MV-4-11 (cell line): ENCODE data around the gene CWC27.

Source experiments
- DNase-seq: peaks from one replicate; lab custom pipeline; 2025; lab: John Stamatoyannopoulos, UW

The CWC27 gene

DNA sequence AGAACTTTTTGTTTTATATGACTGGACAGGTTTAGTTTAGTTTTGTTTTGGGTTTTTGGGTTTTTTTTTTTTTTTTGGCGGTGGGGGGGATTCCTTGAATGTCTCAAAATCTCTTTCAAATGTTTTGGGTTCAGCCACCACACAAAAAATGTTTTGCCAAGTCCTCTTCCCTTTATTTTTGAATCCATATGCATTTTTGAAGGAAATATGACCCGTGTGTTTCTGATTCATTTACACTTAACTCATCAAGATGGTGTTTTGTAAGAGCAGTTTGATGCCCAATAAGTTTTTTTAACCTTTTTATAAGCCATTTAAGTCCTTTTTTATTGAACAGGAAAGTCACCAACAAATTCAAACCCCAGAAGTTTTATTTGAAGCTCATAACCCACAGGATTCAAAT, 209.8 kb downstream of the CWC27 start:
- DNase-seq = no peak

DNA sequence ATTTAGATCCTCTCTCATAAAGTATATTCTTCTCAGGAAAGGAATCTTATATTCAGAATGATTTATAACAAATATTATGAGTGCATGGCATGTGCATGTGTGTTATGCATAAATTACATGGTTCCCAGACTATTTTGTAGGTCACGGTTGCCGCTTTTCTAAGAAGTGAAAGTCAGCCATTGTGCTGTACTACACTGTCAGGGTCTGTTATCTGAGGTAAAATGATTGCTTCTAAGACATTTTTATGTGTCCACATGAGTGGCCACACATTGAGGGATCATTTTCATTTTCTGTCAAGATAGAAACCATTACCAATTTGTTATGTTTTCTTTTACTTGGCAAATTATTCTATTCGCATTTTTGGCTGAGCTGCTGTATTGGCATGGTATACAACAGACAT, 210.8 kb downstream of the CWC27 start:
- DNase-seq = no peak

DNA sequence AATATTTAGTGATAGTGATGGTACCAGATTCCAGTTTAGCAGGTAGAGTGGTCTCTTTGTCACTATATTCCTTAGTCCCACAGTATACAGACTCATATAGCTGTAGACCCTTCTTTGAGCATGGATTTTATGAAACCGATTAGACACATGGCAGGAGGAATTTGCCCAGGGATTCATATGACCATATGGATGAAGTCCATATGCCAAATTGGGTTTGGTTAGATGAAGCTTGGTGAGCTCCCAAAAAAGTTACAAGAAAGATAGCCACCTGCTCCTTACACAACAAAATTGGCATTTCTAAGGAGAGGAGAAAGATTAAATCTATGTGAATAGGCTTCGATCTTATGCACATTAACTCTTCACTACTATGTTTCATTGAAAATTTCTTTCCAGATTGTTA, 211.4 kb downstream of the CWC27 start:
- DNase-seq = no peak

DNA sequence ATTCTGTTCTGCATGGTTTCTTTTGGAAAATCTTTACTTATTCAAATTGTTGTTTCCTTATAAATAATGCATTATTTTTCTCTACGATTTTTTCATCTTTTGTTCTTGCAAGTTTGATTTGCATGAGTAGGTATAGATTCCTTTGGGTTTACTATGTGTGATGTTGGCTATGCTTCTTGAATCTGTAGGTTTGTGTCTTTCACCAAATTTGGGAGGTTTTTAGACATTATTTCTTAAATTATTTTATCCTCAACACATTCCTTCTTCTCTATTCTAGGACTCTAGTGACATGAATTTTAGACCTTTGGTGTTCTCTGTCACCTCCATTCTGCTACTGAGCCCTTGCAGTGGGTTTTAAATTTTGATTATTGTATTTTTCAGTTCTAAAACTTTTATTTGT, 219.0 kb downstream of the CWC27 start:
- no peak for DNase-seq

DNA sequence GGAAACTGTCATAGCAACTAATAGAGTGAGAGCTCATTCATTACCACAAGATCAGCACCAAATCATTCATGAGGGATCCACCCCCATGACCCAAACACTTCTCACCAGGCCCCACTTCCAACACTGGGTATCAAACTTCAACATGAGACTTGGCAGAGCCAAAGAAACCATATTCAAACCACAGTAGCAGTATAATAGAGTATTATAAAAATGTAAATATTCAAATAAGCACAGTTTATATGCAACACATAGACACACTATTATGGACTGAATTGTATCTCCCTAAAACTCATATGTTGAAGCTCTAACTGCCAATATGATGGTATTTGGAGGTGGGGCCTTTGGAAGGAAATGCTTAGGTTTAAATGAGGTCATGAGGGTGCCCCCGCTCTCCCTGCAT, 240.5 kb downstream of the CWC27 start:
- no peak for DNase-seq

DNA sequence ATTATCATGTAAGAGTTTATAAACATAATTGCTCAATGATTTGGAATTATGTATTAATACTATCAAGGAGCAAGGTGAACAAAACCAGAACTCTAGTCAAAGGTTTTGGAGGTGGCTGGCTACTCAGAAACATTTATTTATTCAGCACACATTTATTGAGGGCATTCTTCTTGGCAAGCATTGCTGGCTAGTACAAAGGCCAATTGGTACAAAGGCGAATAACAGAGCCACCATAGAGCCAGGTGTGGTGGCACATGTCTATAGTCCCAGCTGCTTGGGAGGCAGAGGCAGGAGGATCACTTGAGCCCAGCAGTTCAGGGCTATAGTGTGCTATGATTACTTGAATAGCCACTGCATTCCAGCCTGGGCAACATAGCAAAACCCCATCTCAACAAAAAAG, 242.1 kb downstream of the CWC27 start:
- no peak for DNase-seq

DNA sequence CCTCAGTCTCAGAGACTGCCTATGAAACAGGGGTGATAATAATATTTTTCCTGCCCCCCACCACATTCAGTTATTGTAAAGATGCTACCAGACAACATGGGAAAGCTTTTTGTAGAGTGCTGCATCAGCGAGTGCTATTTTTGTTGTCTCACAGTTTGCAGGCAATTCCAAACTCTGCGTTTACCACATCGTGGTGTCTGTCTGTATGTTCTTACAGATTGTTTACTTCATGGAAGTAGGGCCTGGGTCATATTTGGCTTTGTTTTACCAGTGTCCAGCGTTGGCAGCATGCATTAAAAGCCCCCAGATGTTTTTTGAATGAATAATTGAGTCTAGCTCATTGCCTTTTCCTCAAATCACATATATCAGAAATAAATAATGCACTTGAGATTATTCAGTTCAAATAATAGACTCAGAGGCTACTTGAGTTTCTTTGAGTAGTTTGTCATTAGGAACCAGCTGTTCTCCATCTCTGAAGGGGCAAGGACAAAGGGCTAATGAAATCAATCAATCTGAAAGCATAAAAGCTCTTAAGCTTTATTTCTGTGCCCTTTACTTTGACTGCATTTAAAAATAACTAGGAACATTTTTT, 243.7 kb downstream of the CWC27 start:
- DNase-seq = no peak

DNA sequence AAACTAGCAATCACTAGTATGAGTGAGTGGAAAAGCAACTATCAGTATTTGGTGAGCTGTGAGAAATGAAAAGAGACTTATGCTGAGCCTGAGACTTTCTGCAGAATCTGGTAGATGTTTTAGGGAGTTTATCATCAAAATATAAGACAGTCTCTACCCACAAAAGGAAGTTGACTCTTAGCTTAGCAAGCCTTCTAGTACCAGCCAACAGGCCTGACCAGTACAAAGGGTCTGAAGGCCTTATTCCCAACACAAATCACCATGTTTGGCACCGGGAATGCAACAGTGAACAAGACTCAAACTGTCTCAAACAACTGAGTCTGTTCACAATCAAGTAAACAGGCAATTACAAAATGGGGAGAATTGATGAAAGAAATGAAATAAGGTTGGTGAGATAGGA, 244.4 kb downstream of the CWC27 start:
- DNase-seq = no peak

DNA sequence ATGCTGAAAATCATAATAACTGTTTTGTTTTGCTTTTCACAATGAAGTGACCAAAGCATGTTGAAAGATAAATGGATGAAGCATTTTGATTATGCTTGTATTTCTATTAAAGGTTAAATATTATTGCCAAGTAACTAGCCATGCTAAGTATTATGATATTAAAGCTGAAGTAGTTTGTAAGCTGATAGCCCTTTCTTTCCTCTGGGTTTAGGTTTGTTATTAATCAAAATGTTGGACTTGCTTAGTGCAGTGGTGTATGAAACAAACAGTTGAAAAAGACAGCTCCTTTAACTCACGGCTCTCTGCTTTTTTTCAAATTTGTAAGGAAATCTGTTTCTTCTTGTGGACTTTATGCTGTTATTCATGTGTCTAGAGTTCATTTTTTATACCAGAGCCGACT, 246.0 kb downstream of the CWC27 start:
- no peak for DNase-seq

DNA sequence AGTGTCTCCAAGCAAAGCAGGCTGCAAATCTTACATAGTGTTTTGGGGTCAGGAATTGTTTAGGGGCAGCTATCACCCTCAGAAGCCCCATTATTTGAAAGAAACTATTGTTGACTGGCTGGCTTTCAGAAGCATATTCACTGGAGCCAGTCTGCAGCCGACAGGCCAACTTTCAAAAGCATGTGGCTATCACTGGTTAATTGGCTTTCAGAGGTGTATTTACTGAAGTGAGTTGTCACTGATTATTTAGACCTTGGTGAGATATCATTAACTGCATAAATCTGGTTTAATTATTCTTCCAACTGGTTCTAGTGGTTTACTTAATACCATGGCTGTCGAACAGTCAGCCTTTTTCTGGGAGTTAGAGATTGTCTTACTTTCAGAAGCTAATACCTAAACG, 247.0 kb downstream of the CWC27 start:
- DNase-seq = no peak

DNA sequence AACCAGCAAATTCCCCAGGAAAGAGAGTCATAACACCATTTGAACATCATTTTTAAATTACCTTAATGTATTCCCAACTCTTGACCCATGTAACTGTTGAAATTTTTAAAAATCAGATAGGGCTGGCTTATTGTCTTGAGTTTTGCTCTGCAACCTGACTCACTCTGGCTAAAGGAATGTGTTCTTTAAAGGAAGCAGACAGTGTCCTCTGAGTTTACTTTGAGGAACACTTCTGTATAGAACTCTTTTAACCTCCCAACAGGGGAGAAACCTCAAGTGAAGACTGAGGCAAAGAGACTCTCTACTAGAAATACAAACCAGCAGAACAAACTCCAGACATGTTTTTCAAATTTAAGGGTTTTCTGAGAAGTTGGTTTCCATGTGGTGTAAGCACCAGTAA, 248.9 kb downstream of the CWC27 start:
- DNase-seq = no peak

DNA sequence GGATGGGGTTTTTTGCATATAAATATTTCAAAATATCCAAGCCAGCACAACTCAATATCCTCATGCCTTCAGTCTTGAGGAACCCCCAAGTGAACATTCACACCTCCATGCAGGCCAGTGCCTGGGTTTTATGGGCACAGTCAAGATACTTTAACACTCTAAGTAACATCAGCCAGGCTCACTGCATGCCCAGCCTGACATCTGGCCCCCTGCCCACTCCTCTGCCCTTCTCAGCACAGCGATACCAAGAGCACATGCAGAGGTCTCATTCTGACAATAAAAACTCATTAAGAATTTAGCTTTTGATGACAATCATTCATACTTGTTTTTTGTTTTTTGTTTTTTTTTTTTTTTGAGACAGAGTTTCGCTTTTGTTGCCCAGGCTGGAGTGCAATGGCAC, 250.0 kb downstream of the CWC27 start:
- no peak for DNase-seq

DNA sequence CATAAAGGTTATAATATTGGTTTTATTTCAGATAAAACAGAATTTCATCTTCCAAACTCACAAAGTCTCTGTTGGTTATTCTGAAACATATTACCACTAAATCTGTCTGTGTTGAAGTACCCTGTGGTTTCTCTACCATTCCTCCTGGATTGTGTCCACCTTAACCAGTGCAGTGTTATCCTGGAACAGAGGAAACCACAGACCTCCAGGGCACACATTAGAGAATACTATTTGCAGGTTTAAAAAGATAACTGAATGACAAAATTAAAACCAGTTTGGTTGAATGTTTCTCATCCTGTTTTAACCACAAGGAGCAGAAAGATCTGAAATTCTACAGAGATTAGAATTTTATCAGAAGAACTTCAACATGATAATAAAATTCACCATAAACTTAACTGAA, 251.8 kb downstream of the CWC27 start:
- no peak for DNase-seq

DNA sequence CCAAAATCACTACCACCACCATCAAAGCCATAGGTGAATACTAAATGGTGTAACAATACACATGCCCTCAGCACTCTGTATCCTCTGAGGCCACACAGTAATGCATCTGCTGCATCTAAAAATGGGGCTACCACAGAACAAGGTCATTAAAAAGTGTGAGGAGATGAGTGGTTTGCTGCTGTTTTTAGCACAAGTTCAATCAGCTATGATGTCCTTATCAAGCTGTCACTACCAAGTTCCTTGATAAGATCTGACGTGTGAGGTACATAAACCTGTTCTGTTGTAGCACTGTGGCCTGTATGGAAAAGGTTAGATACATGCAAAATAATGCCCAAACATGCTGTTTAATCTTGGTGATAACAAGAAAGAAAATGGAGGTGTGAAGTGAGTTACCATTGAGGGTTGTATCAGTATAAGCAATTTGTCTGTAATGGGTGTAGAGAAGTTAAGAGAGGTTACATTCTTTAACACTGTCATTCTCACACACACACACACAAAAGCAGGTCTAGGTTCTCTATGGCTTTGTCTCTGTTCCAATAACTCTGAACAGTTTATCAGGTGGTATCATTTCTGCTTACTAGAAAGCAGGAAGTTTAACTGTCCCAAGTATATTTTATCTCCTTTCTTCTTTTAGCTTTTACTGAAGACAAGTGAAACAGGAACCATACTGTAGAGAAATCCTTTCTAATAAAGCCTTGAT, 252.9 kb downstream of the CWC27 start:
- DNase-seq = peak; percentile 89

DNA sequence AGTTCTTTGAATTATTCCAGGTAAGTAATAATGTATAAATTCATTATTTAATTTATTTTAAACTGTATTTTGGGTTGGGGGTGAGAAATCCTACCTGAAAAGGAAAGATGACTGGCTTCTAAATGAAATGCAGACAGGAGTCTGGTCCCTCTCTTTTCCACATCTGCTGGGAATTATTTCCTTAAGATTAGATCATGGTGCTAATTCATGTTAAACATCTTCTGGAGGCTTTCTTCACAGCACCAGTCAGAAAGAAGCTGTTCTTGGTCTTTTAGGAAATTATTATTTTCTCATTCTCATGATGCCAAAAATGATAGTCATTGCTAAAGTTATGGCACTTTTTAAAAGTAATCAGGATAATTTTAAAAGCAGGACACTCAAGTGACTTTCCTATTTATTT, 254.2 kb downstream of the CWC27 start:
- no peak for DNase-seq

DNA sequence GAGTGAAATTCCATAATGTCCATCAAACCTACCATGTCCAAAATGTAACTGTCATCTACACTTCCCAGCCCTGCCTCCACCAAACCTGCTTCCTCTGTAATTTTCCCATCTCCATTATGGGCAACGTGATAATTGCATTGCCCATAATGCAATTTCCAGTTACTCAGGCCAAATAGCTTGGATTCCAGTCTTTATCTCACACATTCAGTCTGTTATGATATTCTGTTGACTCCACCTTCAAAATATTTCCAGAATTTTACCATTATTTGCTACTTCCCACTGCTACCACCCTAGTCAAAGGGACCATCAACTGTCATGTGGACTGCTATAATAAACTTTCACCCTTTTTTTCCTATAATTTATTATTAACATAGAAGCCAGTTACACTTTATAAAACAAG, 256.0 kb downstream of the CWC27 start:
- no peak for DNase-seq

DNA sequence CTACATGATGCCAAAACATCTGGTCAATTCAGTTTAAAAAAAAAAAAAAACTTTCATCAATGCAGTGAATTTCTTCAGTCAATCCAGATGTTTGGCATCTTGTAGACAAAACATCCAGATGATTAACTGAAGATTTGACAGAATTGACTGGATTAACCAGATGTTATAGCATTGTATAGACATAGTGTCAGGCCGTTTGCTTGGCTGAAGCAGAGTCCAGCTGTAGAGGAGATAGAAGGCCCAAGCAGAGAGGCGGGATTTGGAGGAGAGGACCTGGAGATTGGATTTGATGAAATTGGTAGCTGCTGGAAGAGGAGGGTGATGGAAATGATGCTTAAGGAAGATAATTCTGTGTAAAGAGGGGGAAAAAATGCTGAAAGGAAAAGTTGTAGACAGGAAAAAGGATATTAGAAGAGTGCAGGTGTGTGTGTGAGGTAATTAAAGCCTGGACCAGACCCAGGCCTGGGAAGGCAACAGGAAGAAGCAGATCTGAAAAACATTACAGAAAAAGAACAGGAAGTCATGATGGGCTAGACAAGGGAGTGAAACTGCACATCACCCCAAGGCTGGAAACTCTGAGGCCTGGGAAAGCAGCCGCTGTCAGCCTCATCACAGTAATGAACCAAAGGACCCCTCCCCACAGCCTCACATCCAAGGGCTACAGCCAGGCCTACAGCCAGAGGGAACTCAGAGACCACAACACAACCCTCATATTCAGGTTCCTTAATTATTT, 258.3 kb downstream of the CWC27 start:
- DNase-seq = no peak

DNA sequence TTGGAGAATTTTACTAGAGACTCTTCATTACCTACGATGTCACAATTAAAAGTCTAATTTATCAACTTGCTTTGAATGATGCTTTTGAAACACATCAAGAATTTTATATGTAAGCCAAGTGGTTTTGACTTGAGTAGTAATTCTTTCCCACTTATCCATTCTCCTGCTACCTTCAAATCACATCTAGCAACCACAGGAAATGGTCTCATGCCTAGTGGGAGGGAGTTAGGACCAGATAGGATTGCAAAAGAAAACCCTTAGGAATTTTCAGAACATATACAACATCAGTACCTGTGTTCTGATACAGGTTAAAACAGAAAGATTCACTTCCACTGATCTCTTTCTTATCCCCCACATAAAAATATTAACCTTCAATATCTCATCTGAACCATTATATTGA, 260.4 kb downstream of the CWC27 start:
- DNase-seq = no peak

DNA sequence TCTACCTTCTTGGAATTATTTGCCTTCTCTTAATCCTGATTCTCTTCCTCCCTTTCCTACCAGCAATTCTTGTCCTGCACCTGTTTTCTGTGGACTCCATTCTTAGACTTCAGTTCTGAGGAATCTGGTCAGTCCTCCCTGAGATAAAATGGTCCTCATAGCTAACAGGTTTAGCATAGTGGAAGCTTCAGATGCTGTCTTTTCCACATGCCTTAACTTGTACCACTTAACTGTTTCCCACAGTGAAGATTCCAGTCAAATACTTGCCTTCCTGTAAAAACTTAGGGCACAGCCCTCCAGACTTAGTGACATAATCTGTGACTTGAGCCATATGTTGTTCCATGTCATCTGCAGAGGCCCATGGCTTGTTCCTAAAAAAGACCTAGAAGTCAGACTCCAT, 261.3 kb downstream of the CWC27 start:
- DNase-seq = no peak

DNA sequence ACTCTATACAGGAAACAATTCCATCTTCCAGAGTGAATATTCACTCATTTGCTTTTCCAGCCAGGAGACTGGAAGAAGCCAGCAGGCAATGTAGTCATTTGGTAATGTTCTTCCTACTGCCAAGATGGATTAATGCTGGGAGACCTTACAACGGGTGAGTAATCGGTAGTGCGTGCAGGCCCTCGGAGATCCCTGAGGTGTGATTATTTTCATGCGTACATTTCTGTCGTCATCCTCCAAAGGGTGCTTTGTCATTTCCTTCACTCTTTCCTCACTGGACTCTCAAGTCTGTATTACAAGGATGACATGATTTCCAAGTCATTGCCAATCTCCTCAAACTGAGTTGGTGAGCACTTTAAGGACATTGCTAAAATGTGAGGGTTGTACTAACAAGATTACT, 263.5 kb downstream of the CWC27 start:
- DNase-seq = no peak

DNA sequence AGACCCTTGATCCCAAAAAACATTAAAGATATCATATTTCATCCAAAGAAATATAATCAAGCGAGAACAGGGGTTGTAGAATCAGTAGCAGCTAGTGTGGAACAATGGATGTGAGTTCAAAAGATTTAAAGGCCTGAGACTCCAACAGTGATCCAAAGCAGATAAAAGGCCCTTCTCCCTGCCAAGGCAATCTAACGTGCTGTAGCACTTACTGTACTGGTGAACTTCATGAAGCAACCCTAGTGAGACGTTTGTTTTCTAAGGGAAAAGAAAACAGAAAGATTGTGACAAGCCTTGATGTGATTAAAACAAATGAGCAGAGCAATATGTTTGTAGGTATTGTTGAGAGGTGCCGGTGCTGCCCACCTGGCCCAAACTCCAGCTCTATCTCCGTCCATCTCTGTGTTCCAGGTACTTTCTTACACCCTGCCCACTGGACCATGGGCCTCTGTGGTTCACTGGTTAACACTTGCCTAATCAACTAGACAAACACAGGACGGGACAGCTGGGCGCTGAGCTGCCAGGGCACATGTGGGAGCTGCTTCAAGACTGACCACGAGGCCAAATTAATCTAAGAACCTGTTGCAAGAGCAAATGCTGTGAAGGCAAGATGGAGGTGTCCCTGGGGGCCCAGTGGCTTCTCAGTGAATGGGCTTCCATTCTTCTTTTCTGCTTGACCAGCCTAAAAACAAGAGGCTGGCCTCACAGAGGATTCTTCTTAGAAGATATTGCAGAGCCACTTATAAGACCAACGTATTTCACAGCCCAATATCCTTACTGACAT, 265.5 kb downstream of the CWC27 start:
- DNase-seq = peak; percentile 38

DNA sequence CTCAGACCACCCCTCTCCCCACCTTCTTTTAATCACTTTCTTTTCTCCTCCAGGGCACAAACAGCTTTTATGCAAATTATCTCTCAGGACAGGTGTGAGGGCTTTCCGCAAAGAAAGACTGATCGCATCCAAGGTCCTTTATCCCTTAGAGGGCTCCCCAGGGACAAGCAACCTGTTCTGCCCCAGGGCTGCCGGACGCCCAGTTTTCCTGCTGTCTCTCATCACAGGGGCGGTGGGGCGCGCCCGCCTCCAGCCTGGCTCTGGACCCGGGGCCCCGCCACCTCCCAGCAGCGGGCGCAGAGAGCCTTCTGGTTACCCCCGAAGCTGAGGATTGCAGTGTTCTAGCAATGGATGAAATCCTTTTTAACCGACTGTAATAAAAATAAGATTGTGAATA, 266.1 kb downstream of the CWC27 start:
- DNase-seq = no peak
